ENCODE measurements around the gene DNAAF1. TPM values are rescaled to one million over a fixed set of nuclear protein-coding genes. Genes with fewer than 3 reads are reported as not detected.

Gene DNAAF1
- polyA plus RNA-seq, 2 of the 4 experiments (the other 2 are of a cell fraction): 0.13 to 0.14 TPM

GRCh38 chr16:84137287-84137686 is 7.8 kb upstream of the DNAAF1 start:
- TF ChIP-seq CBX8 (IDR thresholded peaks at IDR 0.05): no peak
- TF ChIP-seq POLR2AphosphoS2 (conservative IDR thresholded peaks at IDR 0.05; ENCODE audit: low read length): no peak
- TF ChIP-seq, protein P1, sequence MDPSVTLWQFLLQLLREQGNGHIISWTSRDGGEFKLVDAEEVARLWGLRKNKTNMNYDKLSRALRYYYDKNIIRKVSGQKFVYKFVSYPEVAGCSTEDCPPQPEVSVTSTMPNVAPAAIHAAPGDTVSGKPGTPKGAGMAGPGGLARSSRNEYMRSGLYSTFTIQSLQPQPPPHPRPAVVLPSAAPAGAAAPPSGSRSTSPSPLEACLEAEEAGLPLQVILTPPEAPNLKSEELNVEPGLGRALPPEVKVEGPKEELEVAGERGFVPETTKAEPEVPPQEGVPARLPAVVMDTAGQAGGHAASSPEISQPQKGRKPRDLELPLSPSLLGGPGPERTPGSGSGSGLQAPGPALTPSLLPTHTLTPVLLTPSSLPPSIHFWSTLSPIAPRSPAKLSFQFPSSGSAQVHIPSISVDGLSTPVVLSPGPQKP (IDR thresholded peaks at IDR 0.05; ENCODE audit: low read depth, low read length): no peak
- TF ChIP-seq, protein P2, sequence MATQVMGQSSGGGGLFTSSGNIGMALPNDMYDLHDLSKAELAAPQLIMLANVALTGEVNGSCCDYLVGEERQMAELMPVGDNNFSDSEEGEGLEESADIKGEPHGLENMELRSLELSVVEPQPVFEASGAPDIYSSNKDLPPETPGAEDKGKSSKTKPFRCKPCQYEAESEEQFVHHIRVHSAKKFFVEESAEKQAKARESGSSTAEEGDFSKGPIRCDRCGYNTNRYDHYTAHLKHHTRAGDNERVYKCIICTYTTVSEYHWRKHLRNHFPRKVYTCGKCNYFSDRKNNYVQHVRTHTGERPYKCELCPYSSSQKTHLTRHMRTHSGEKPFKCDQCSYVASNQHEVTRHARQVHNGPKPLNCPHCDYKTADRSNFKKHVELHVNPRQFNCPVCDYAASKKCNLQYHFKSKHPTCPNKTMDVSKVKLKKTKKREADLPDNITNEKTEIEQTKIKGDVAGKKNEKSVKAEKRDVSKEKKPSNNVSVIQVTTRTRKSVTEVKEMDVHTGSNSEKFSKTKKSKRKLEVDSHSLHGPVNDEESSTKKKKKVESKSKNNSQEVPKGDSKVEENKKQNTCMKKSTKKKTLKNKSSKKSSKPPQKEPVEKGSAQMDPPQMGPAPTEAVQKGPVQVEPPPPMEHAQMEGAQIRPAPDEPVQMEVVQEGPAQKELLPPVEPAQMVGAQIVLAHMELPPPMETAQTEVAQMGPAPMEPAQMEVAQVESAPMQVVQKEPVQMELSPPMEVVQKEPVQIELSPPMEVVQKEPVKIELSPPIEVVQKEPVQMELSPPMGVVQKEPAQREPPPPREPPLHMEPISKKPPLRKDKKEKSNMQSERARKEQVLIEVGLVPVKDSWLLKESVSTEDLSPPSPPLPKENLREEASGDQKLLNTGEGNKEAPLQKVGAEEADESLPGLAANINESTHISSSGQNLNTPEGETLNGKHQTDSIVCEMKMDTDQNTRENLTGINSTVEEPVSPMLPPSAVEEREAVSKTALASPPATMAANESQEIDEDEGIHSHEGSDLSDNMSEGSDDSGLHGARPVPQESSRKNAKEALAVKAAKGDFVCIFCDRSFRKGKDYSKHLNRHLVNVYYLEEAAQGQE (IDR thresholded peaks at IDR 0.05): no peak
- no peak for TF ChIP-seq KDM5A (IDR thresholded peaks at IDR 0.05)
- TF ChIP-seq NR3C1 (IDR thresholded peaks at IDR 0.05): no peak
- POLR2A ChIA-PET: no interaction called here
- ATAC-seq: no peak
- Histone ChIP-seq H3K4me1 (no peaks in the 10 kb centered on the region), H3K4me2 (no peak overlapping the region), H3K9me3 (no peaks in the 10 kb centered on the region), H3K4me3 (no peak overlapping the region), H3K27ac (no peak overlapping the region)
- no peak for FAIRE-seq
- no peak for DNase-seq (ENCODE audit: low read depth in 1 of 2, low spot score in 1 of 2)
- 88% methylated on average over 8 of the region's 8 CpGs for WGBS (ENCODE audit: missing lambda C conversion rate)
- CTCF ChIA-PET: interaction anchor here (1.0 to 1.7 kb wide), 4 partner anchors 21 to 72 kb away, joined by 4 to 6 read pairs (median 4); partner anchors contain the start of genes MBTPS1 and TAF1C

- no peak for FAIRE-seq
- CTCF ChIA-PET: interaction anchor here (1.0 to 1.7 kb wide), 5 partner anchors 21 to 72 kb away, joined by 3 to 6 read pairs (median 4); partner anchors contain the start of genes MBTPS1 and TAF1C
- POLR2A ChIA-PET: no interaction called here
- Histone ChIP-seq H3K4me1 (no peaks in the 10 kb centered on the region), H3K27ac (no peak overlapping the region), H3K9me3 (no peaks in the 10 kb centered on the region), H3K4me3 (no peak overlapping the region), H3K4me2 (no peak overlapping the region)
- 96% methylated on average over 7 of the region's 7 CpGs for WGBS (ENCODE audit: missing lambda C conversion rate)
- TF ChIP-seq HOXB13 (CRISPR knock-in tag; IDR thresholded peaks at IDR 0.05; ENCODE audit: low read depth) (no peak), EHF (CRISPR knock-in tag; IDR thresholded peaks at IDR 0.05) (no peak)
- DNase-seq (ENCODE audit: low read depth in 1 of 2, low spot score in 1 of 2): no peak
- no peak for ATAC-seq
Measured at GRCh38 chr16:84137769-84138357, 7.2 kb upstream of the DNAAF1 start.

GRCh38 chr16:84138500-84138823 is 6.6 kb upstream of the DNAAF1 start:
- no peaks in the 10 kb centered on the region for H3K9me3 ChIP-seq
- H3K4me3 ChIP-seq: no peak overlapping the region
- no peak for ATAC-seq
- 73% methylated on average over 2 of the region's 2 CpGs for WGBS (ENCODE audit: missing lambda C conversion rate)
- DNase-seq (ENCODE audit: low read depth in 1 of 2, low spot score in 1 of 2): no peak
- CTCF ChIA-PET: interaction anchor here (1.0 to 1.7 kb wide), 4 partner anchors 10 to 37 kb away, joined by 3 to 4 read pairs (median 4); partner anchors contain the start of gene MBTPS1
- no peak overlapping the region for H3K27ac ChIP-seq
- no peaks in the 10 kb centered on the region for H3K4me1 ChIP-seq
- FAIRE-seq: no peak
- H3K4me2 ChIP-seq: no peak overlapping the region
- POLR2A ChIA-PET: no interaction called here
- TF ChIP-seq SMC3 (IDR thresholded peaks at IDR 0.05): no peak
- TF ChIP-seq, protein P2 (IDR thresholded peaks at IDR 0.05): no peak
- TF ChIP-seq CBX2 (IDR thresholded peaks at IDR 0.05; ENCODE audit: borderline replicate concordance, low read depth): no peak
- no peak for TF ChIP-seq JUN (IDR thresholded peaks at IDR 0.05)
- TF ChIP-seq FOSB (CRISPR knock-in tag; IDR thresholded peaks at IDR 0.05): no peak
- TF ChIP-seq MAFK (IDR thresholded peaks at IDR 0.05; ENCODE audit: partially characterized antibody): no peak
- no peak for TF ChIP-seq HOXB13 (CRISPR knock-in tag; IDR thresholded peaks at IDR 0.05; ENCODE audit: low read depth)
- no peak for TF ChIP-seq CHD4 (IDR thresholded peaks at IDR 0.05; ENCODE audit: borderline replicate concordance)
- TF ChIP-seq POLR2A (IDR thresholded peaks at IDR 0.05; ENCODE audit: low read length): no peak
- no peak for TF ChIP-seq BHLHE40 (IDR thresholded peaks at IDR 0.05; ENCODE audit: low read depth, low read length)
- TF ChIP-seq, protein P3, sequence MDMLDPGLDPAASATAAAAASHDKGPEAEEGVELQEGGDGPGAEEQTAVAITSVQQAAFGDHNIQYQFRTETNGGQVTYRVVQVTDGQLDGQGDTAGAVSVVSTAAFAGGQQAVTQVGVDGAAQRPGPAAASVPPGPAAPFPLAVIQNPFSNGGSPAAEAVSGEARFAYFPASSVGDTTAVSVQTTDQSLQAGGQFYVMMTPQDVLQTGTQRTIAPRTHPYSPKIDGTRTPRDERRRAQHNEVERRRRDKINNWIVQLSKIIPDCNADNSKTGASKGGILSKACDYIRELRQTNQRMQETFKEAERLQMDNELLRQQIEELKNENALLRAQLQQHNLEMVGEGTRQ (IDR thresholded peaks at IDR 0.05): no peak
- TF ChIP-seq SREBF2 (IDR thresholded peaks at IDR 0.05): no peak
- TF ChIP-seq HOXA7 (CRISPR knock-in tag; IDR thresholded peaks at IDR 0.05): no peak
- TF ChIP-seq, protein P4, sequence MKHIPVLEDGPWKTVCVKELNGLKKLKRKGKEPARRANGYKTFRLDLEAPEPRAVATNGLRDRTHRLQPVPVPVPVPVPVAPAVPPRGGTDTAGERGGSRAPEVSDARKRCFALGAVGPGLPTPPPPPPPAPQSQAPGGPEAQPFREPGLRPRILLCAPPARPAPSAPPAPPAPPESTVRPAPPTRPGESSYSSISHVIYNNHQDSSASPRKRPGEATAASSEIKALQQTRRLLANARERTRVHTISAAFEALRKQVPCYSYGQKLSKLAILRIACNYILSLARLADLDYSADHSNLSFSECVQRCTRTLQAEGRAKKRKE (CRISPR knock-in tag; IDR thresholded peaks at IDR 0.05; ENCODE audit: low read depth): no peak
- no peak for TF ChIP-seq HMGXB4 (CRISPR knock-in tag; IDR thresholded peaks at IDR 0.05; ENCODE audit: borderline replicate concordance)

All from A549 (cell line).